ENCODE measurements around the gene TMEM185B. TPM values are rescaled to one million over a fixed set of nuclear protein-coding genes. Genes with fewer than 3 reads are reported as not detected.
A peak's percentile ranks its signal among the peaks of the same experiment; 100 is the strongest.
"Not testable (repeated sequence)": the region's sequence is repeated elsewhere in the genome, so short reads cannot be mapped to it uniquely, and the experiment has no call there.

Gene TMEM185B
- 10 to 100 TPM; 27.9 to 33.0 TPM for total RNA-seq

GRCh38 chr2:120223034-120223912 lies at the start of gene TMEM185B:
Gene TMEM185B, minus strand, starts transcription at chr2:120223400. Its CDS starts 424 bp downstream, at chr2:120222976.
- Mint-ChIP-seq H3K4me3 (peak within 1 kb of the TSS; percentile 85), H3K9me3 (no peaks in the 10 kb centered on the region), H3K27me3 (no peaks in the 10 kb centered on the region), H3K4me1 (ENCODE audit: low read depth in 2 of 2) (peaks cover 40 to 60% of the 10 kb centered on the region in 2 donors), H3K27ac (peak within 1 kb of the TSS; percentile 84 to 88), H3K36me3 (peaks cover 11% of the 10 kb centered on the region)
- ATAC-seq (peak; percentile 96 to 97), DNase-seq (ENCODE audit: low spot score) (peak; percentile 91)

GRCh38 chr2:120271711-120272379 lies 48.6 kb upstream of the TMEM185B start:
- no peaks in the 10 kb centered on the region for H3K9me3 Mint-ChIP-seq
- H3K4me3 Mint-ChIP-seq: no peak overlapping the region
- H3K4me1 Mint-ChIP-seq (ENCODE audit: low read depth in 2 of 2): peaks cover 26 to 50% of the 10 kb centered on the region in 2 donors
- H3K27ac Mint-ChIP-seq: no peak overlapping the region
- DNase-seq (ENCODE audit: low spot score) (no peak), ATAC-seq (no peak)
- peaks cover 8% of the 10 kb centered on the region for H3K36me3 Mint-ChIP-seq
- H3K27me3 Mint-ChIP-seq: no peaks in the 10 kb centered on the region

GRCh38 chr2:120269816-120270215 lies 46.6 kb upstream of the TMEM185B start:
- ATAC-seq: no peak
- no peaks in the 10 kb centered on the region for H3K9me3 Mint-ChIP-seq
- H3K27ac Mint-ChIP-seq: no peak overlapping the region
- no peaks in the 10 kb centered on the region for H3K27me3 Mint-ChIP-seq
- peaks cover 31 to 55% of the 10 kb centered on the region in 2 donors for H3K4me1 Mint-ChIP-seq (ENCODE audit: low read depth in 2 of 2)
- H3K4me3 Mint-ChIP-seq: no peak overlapping the region
- peaks cover 8% of the 10 kb centered on the region for H3K36me3 Mint-ChIP-seq
- no peak for DNase-seq (ENCODE audit: low spot score)

GRCh38 chr2:120269076-120269744 lies 46.0 kb upstream of the TMEM185B start:
- Mint-ChIP-seq H3K36me3 (peaks cover 8% of the 10 kb centered on the region), H3K9me3 (no peaks in the 10 kb centered on the region), H3K27ac (peak overlapping the region in 1 of 2 donors; percentile 27), H3K4me1 (ENCODE audit: low read depth in 2 of 2) (peaks cover 34 to 58% of the 10 kb centered on the region in 2 donors), H3K27me3 (no peaks in the 10 kb centered on the region), H3K4me3 (no peak overlapping the region)
- no peak for DNase-seq (ENCODE audit: low spot score)
- no peak for ATAC-seq

GRCh38 chr2:120267348-120267747 lies 44.1 kb upstream of the TMEM185B start:
- H3K9me3 Mint-ChIP-seq: no peaks in the 10 kb centered on the region
- H3K27ac Mint-ChIP-seq: peak overlapping the region; percentile 19 to 40
- no peak overlapping the region for H3K4me3 Mint-ChIP-seq
- H3K27me3 Mint-ChIP-seq: no peaks in the 10 kb centered on the region
- H3K4me1 Mint-ChIP-seq (ENCODE audit: low read depth in 2 of 2): peaks cover 25 to 42% of the 10 kb centered on the region in 2 donors
- DNase-seq (ENCODE audit: low spot score) (no peak), ATAC-seq (no peak)
- peaks cover 4% of the 10 kb centered on the region for H3K36me3 Mint-ChIP-seq

GRCh38 chr2:120265006-120265405 lies 41.8 kb upstream of the TMEM185B start:
- peak overlapping the region; percentile 11 to 77 for H3K27ac Mint-ChIP-seq
- H3K4me3 Mint-ChIP-seq: peak overlapping the region; percentile 7

GRCh38 chr2:120262761-120263428 lies 39.7 kb upstream of the TMEM185B start:
- no peak overlapping the region for H3K27ac Mint-ChIP-seq
- H3K36me3 Mint-ChIP-seq: peaks cover 7% of the 10 kb centered on the region
- H3K27me3 Mint-ChIP-seq: no peaks in the 10 kb centered on the region
- H3K4me3 Mint-ChIP-seq: no peak overlapping the region
- peaks cover 6% of the 10 kb centered on the region for H3K9me3 Mint-ChIP-seq
- H3K4me1 Mint-ChIP-seq (ENCODE audit: low read depth in 2 of 2): peaks cover 22 to 30% of the 10 kb centered on the region in 2 donors
- ATAC-seq (no peak), DNase-seq (ENCODE audit: low spot score) (no peak)

More at GRCh38 chr2:120265006-120265405, 41.8 kb upstream of the TMEM185B start:
- peak in 1 of 2 donors; percentile 42 for ATAC-seq
- Mint-ChIP-seq H3K36me3 (peaks cover 1% of the 10 kb centered on the region), H3K27me3 (no peaks in the 10 kb centered on the region), H3K9me3 (peaks cover 3% of the 10 kb centered on the region), H3K4me1 (ENCODE audit: low read depth in 2 of 2) (peaks cover 15 to 22% of the 10 kb centered on the region in 2 donors)
- DNase-seq (ENCODE audit: low spot score): no peak

GRCh38 chr2:120262150-120262549 lies 39.0 kb upstream of the TMEM185B start:
- Mint-ChIP-seq H3K9me3 (peaks cover 6% of the 10 kb centered on the region), H3K36me3 (peaks cover 7% of the 10 kb centered on the region), H3K27me3 (no peaks in the 10 kb centered on the region), H3K4me1 (ENCODE audit: low read depth in 2 of 2) (peaks cover 27 to 35% of the 10 kb centered on the region in 2 donors), H3K27ac (no peak overlapping the region), H3K4me3 (no peak overlapping the region)
- ATAC-seq: no peak
- DNase-seq (ENCODE audit: low spot score): no peak

- peak; percentile 90 for ATAC-seq
- peaks cover 26 to 35% of the 10 kb centered on the region in 2 donors for H3K4me1 Mint-ChIP-seq (ENCODE audit: low read depth in 2 of 2)
- no peak for DNase-seq (ENCODE audit: low spot score)
- H3K27ac Mint-ChIP-seq: no peak overlapping the region
- H3K27me3 Mint-ChIP-seq: no peaks in the 10 kb centered on the region
- H3K4me3 Mint-ChIP-seq: no peak overlapping the region
- peaks cover 6% of the 10 kb centered on the region for H3K9me3 Mint-ChIP-seq
- H3K36me3 Mint-ChIP-seq: peaks cover 7% of the 10 kb centered on the region
These were observed 38.3 kb upstream of the TMEM185B start for GRCh38 chr2:120261387-120262006.

- no peak for ATAC-seq
- Mint-ChIP-seq H3K27ac (no peak overlapping the region), H3K4me3 (no peak overlapping the region), H3K4me1 (ENCODE audit: low read depth in 2 of 2) (peaks cover 33 to 43% of the 10 kb centered on the region in 2 donors), H3K27me3 (no peaks in the 10 kb centered on the region), H3K9me3 (peaks cover 6% of the 10 kb centered on the region), H3K36me3 (peaks cover 7% of the 10 kb centered on the region)
- no peak for DNase-seq (ENCODE audit: low spot score)
These were observed 37.5 kb upstream of the TMEM185B start for GRCh38 chr2:120260736-120261135.

GRCh38 chr2:120259939-120260338 lies 36.7 kb upstream of the TMEM185B start:
- H3K4me1 Mint-ChIP-seq (ENCODE audit: low read depth in 2 of 2): peaks cover 33 to 44% of the 10 kb centered on the region in 2 donors
- H3K36me3 Mint-ChIP-seq; ATAC-seq; H3K9me3 Mint-ChIP-seq; H3K27me3 Mint-ChIP-seq; H3K27ac Mint-ChIP-seq; H3K4me3 Mint-ChIP-seq; DNase-seq (ENCODE audit: low spot score): not testable (repeated sequence)

- H3K4me1 Mint-ChIP-seq (ENCODE audit: low read depth in 2 of 2): peaks cover 43 to 54% of the 10 kb centered on the region in 2 donors
- peaks cover 7% of the 10 kb centered on the region for H3K36me3 Mint-ChIP-seq
- peaks cover 6% of the 10 kb centered on the region for H3K9me3 Mint-ChIP-seq
These were observed 35.0 kb upstream of the TMEM185B start for GRCh38 chr2:120258196-120258595.

GRCh38 chr2:120257522-120257921 lies 34.3 kb upstream of the TMEM185B start:
- Mint-ChIP-seq H3K4me3 (no peak overlapping the region), H3K36me3 (peaks cover 7% of the 10 kb centered on the region), H3K4me1 (ENCODE audit: low read depth in 2 of 2) (peaks cover 43 to 55% of the 10 kb centered on the region in 2 donors), H3K27me3 (no peaks in the 10 kb centered on the region), H3K9me3 (peaks cover 6% of the 10 kb centered on the region), H3K27ac (peak overlapping the region in 1 of 2 donors; percentile 66)
- ATAC-seq (no peak), DNase-seq (ENCODE audit: low spot score) (no peak)

More at GRCh38 chr2:120258196-120258595, 35.0 kb upstream of the TMEM185B start:
- no peak for DNase-seq (ENCODE audit: low spot score)
- no peak for ATAC-seq
- Mint-ChIP-seq H3K27me3 (no peaks in the 10 kb centered on the region), H3K4me3 (no peak overlapping the region), H3K27ac (peak overlapping the region in 1 of 2 donors; percentile 66)
